ENCODE measurements around the gene C3.
"Not testable (repeated sequence)": the region's sequence is repeated elsewhere in the genome, so short reads cannot be mapped to it uniquely, and the experiment has no call there.

Gene C3

GRCh38 chr19:6720369-6721137 is at the start of gene C3:
C3 (minus strand) TSS chr19:6720650; CDS start chr19:6720589, 61 bp downstream.
- no peak for DNase-seq

GRCh38 chr19:6769006-6769619 is 48.7 kb upstream of the C3 start:
- DNase-seq, result no peak

- no peak for DNase-seq
These were observed 47.9 kb upstream of the C3 start for GRCh38 chr19:6768236-6768785.

GRCh38 chr19:6767357-6768235 is 47.1 kb upstream of the C3 start, which contains the start of gene SH2D3A:
SH2D3A (minus strand) TSS chr19:6767435; CDS start chr19:6763748, 3,687 bp downstream.
- DNase-seq, result no peak

- DNase-seq, result no peak
These were observed 46.6 kb upstream of the C3 start for GRCh38 chr19:6767081-6767356.

GRCh38 chr19:6766357-6767080 is 46.1 kb upstream of the C3 start:
- no peak for DNase-seq

- no peak for DNase-seq
These were observed 45.4 kb upstream of the C3 start for GRCh38 chr19:6765738-6766356.

GRCh38 chr19:6762253-6762797 is 41.9 kb upstream of the C3 start:
- DNase-seq, result not testable (repeated sequence)

- DNase-seq, result no peak
These were observed 40.7 kb upstream of the C3 start for GRCh38 chr19:6761053-6761676.

GRCh38 chr19:6760606-6761005 is 40.2 kb upstream of the C3 start:
- no peak for DNase-seq

GRCh38 chr19:6754653-6755463 is 34.4 kb upstream of the C3 start:
- DNase-seq, result no peak

GRCh38 chr19:6754136-6754535 is 33.7 kb upstream of the C3 start:
- DNase-seq, result no peak

GRCh38 chr19:6753178-6754031 is 33.0 kb upstream of the C3 start:
- no peak for DNase-seq

GRCh38 chr19:6752256-6753177 is 32.1 kb upstream of the C3 start:
- no peak for DNase-seq

- DNase-seq, result no peak
These were observed 30.7 kb upstream of the C3 start for GRCh38 chr19:6751189-6751588.

GRCh38 chr19:6750062-6750461 is 29.6 kb upstream of the C3 start:
- DNase-seq, result no peak

GRCh38 chr19:6748543-6748942 is 28.1 kb upstream of the C3 start:
- not testable (repeated sequence) for DNase-seq

GRCh38 chr19:6745965-6746364 is 25.5 kb upstream of the C3 start:
- DNase-seq, result no peak
